Measurements from ENCODE around the gene KIF2A. TPM values are rescaled to one million over a fixed set of nuclear protein-coding genes. Genes with fewer than 3 reads are reported as not detected.

The KIF2A gene
- total RNA-seq: 100 to 1,000 TPM; 224 to 306 TPM

GRCh38 chr5:62305715-62306322 lies at the start of gene KIF2A:
Gene KIF2A (plus strand): TSS chr5:62306206. CDS start chr5:62306473, 267 bp downstream.
- H3K4me1 Mint-ChIP-seq: peaks cover 54% of the 10 kb centered on the region
- intact Hi-C loops (cut with DNase I, micrococcal nuclease): loop anchor here (1.0 to 10.0 kb wide), 13 partner anchors 16 to 1144 kb away; partner anchors contain the start of genes DIMT1 (in 2 of the 2), ZSWIM6 (in 2 of the 2), IPO11 (in 1 of the 2) and SMIM15 (in 1 of the 2)
- no peaks in the 10 kb centered on the region for H3K27me3 Mint-ChIP-seq
- no peaks in the 10 kb centered on the region for H3K9me3 Mint-ChIP-seq (ENCODE audit: low read depth)
- ChIA-PET POLR2A (interaction anchor here (0.6 to 1.7 kb wide), 11 partner anchors 9 to 107 kb away, joined by 3 to 23 read pairs (median 4); partner anchors contain the start of genes DIMT1 and IPO11), CTCF (interaction anchor here (1.0 to 2.3 kb wide), 8 partner anchors 9 to 81 kb away, joined by 3 to 10 read pairs (median 8); no protein-coding TSS in a partner anchor)
- H3K4me3 Mint-ChIP-seq: peak within 1 kb of the TSS; percentile 94
- H3K27ac Mint-ChIP-seq: peak within 1 kb of the TSS; percentile 99
- peaks cover 39% of the 10 kb centered on the region for H3K36me3 Mint-ChIP-seq (ENCODE audit: low read depth)
- DNase-seq (peak; percentile 96), ATAC-seq (peak; percentile 89)

- ChIA-PET CTCF (interaction anchor here (1.0 kb wide), 1 partner anchor 29 kb away, joined by 8 read pairs; no protein-coding TSS in a partner anchor), POLR2A (interaction anchor here (0.6 kb wide), 1 partner anchor 147 kb away, joined by 3 read pairs; the partner anchor contains the start of gene DIMT1)
- Mint-ChIP-seq H3K27ac (peak overlapping the region; percentile 93), H3K4me3 (peak overlapping the region; percentile 37), H3K36me3 (ENCODE audit: low read depth) (peaks cover 28% of the 10 kb centered on the region), H3K4me1 (peaks cover 84% of the 10 kb centered on the region), H3K27me3 (no peaks in the 10 kb centered on the region), H3K9me3 (ENCODE audit: low read depth) (peaks cover 17% of the 10 kb centered on the region)
- intact Hi-C loops (cut with DNase I, micrococcal nuclease): loop anchor here (2.0 to 5.0 kb wide), 3 partner anchors 28 to 50 kb away; partner anchors contain the start of gene KIF2A (in 2 of the 2)
- no peak for ATAC-seq
- DNase-seq: no peak
Measured at GRCh38 chr5:62257020-62257367, 49.0 kb upstream of the KIF2A start.

- DNase-seq (no peak), ATAC-seq (no peak)
- Mint-ChIP-seq H3K27me3 (no peaks in the 10 kb centered on the region), H3K4me3 (no peak overlapping the region), H3K36me3 (ENCODE audit: low read depth) (peaks cover 16% of the 10 kb centered on the region), H3K4me1 (peaks cover 70% of the 10 kb centered on the region), H3K27ac (peak overlapping the region; percentile 32), H3K9me3 (ENCODE audit: low read depth) (peaks cover 2% of the 10 kb centered on the region)
- POLR2A ChIA-PET: interaction anchor here (0.6 kb wide), 1 partner anchor 91 kb away, joined by 4 read pairs; no protein-coding TSS in a partner anchor
- intact Hi-C loops (cut with DNase I, micrococcal nuclease): loop anchor here in 1 of 2 experiments (5.0 kb wide), 1 partner anchor 49 kb away; the partner anchor contains the start of gene KIF2A
- CTCF ChIA-PET: interaction anchor here (1.1 to 2.6 kb wide), 5 partner anchors 15 to 85 kb away, joined by 3 to 10 read pairs (median 6); no protein-coding TSS in a partner anchor
Measured at GRCh38 chr5:62258654-62259053, 47.4 kb upstream of the KIF2A start.

- no peak overlapping the region for H3K4me3 Mint-ChIP-seq
- DNase-seq: no peak
- H3K4me1 Mint-ChIP-seq: peaks cover 60% of the 10 kb centered on the region
- H3K9me3 Mint-ChIP-seq (ENCODE audit: low read depth): no peaks in the 10 kb centered on the region
- peak overlapping the region; percentile 40 for H3K27ac Mint-ChIP-seq
- peaks cover 11% of the 10 kb centered on the region for H3K36me3 Mint-ChIP-seq (ENCODE audit: low read depth)
- ChIA-PET CTCF (interaction anchor here (1.1 to 2.6 kb wide), 7 partner anchors 8 to 98 kb away, joined by 3 to 10 read pairs (median 5); no protein-coding TSS in a partner anchor), POLR2A (no interaction called here)
- no peak for ATAC-seq
- intact Hi-C loops (cut with DNase I, micrococcal nuclease): loop anchor here in 1 of 2 experiments (5.0 kb wide), 1 partner anchor 48 kb away; the partner anchor contains the start of gene KIF2A
- H3K27me3 Mint-ChIP-seq: no peaks in the 10 kb centered on the region
Measured at GRCh38 chr5:62259699-62260250, 46.2 kb upstream of the KIF2A start.

- ATAC-seq (no peak), DNase-seq (no peak)
- no peak overlapping the region for H3K27ac Mint-ChIP-seq
- intact Hi-C loops (cut with DNase I, micrococcal nuclease): no loop called here
- no peaks in the 10 kb centered on the region for H3K9me3 Mint-ChIP-seq (ENCODE audit: low read depth)
- H3K36me3 Mint-ChIP-seq (ENCODE audit: low read depth): peaks cover 9% of the 10 kb centered on the region
- no peak overlapping the region for H3K4me3 Mint-ChIP-seq
- H3K4me1 Mint-ChIP-seq: peaks cover 56% of the 10 kb centered on the region
- H3K27me3 Mint-ChIP-seq: no peaks in the 10 kb centered on the region
- POLR2A ChIA-PET: no interaction called here
- CTCF ChIA-PET: interaction anchor here (1.4 to 2.6 kb wide), 4 partner anchors 8 to 98 kb away, joined by 3 to 10 read pairs (median 6); no protein-coding TSS in a partner anchor
Measured at GRCh38 chr5:62260513-62260912, 45.5 kb upstream of the KIF2A start.

GRCh38 chr5:62263401-62263800 lies 42.6 kb upstream of the KIF2A start:
- H3K9me3 Mint-ChIP-seq (ENCODE audit: low read depth): no peaks in the 10 kb centered on the region
- no peaks in the 10 kb centered on the region for H3K27me3 Mint-ChIP-seq
- ChIA-PET POLR2A (no interaction called here), CTCF (no interaction called here)
- intact Hi-C loops (cut with DNase I, micrococcal nuclease): no loop called here
- DNase-seq (no peak), ATAC-seq (no peak)
- H3K36me3 Mint-ChIP-seq (ENCODE audit: low read depth): peaks cover 5% of the 10 kb centered on the region
- H3K27ac Mint-ChIP-seq: no peak overlapping the region
- H3K4me1 Mint-ChIP-seq: peaks cover 45% of the 10 kb centered on the region
- H3K4me3 Mint-ChIP-seq: no peak overlapping the region

- H3K36me3 Mint-ChIP-seq (ENCODE audit: low read depth): peaks cover 1% of the 10 kb centered on the region
- DNase-seq (no peak), ATAC-seq (no peak)
- H3K27ac Mint-ChIP-seq: no peak overlapping the region
- H3K4me3 Mint-ChIP-seq: no peak overlapping the region
- CTCF ChIA-PET: interaction anchor here (1.0 kb wide), 1 partner anchor 16 kb away, joined by 3 read pairs; no protein-coding TSS in a partner anchor
- POLR2A ChIA-PET: no interaction called here
- no peaks in the 10 kb centered on the region for H3K27me3 Mint-ChIP-seq
- intact Hi-C loops (cut with DNase I, micrococcal nuclease): no loop called here
- no peaks in the 10 kb centered on the region for H3K9me3 Mint-ChIP-seq (ENCODE audit: low read depth)
- H3K4me1 Mint-ChIP-seq: peaks cover 31% of the 10 kb centered on the region
Measured at GRCh38 chr5:62265648-62266112, 40.3 kb upstream of the KIF2A start.

GRCh38 chr5:62266573-62266972 lies 39.4 kb upstream of the KIF2A start:
- H3K9me3 Mint-ChIP-seq (ENCODE audit: low read depth): no peaks in the 10 kb centered on the region
- POLR2A ChIA-PET: no interaction called here
- H3K4me1 Mint-ChIP-seq: peaks cover 25% of the 10 kb centered on the region

GRCh38 chr5:62268234-62268633 lies 37.8 kb upstream of the KIF2A start:
- ChIA-PET CTCF (interaction anchor here (0.7 to 1.6 kb wide), 6 partner anchors 8 to 136 kb away, joined by 3 to 8 read pairs (median 4); partner anchors contain the start of gene KIF2A), POLR2A (interaction anchor here (0.7 to 1.1 kb wide), 2 partner anchors 17 to 38 kb away, joined by 3 read pairs; partner anchors contain the start of gene KIF2A)
- peak overlapping the region; percentile 79 for H3K27ac Mint-ChIP-seq
- H3K4me1 Mint-ChIP-seq: peaks cover 29% of the 10 kb centered on the region
- DNase-seq (no peak), ATAC-seq (peak; percentile 83)
- intact Hi-C loops (cut with DNase I, micrococcal nuclease): no loop called here
- no peak overlapping the region for H3K4me3 Mint-ChIP-seq
- H3K36me3 Mint-ChIP-seq (ENCODE audit: low read depth): no peaks in the 10 kb centered on the region
- H3K9me3 Mint-ChIP-seq (ENCODE audit: low read depth): no peaks in the 10 kb centered on the region
- H3K27me3 Mint-ChIP-seq: no peaks in the 10 kb centered on the region

More at GRCh38 chr5:62266573-62266972, 39.4 kb upstream of the KIF2A start:
- Mint-ChIP-seq H3K27ac (no peak overlapping the region), H3K36me3 (ENCODE audit: low read depth) (peaks cover 1% of the 10 kb centered on the region), H3K4me3 (no peak overlapping the region), H3K27me3 (no peaks in the 10 kb centered on the region)
- DNase-seq: no peak
- CTCF ChIA-PET: interaction anchor here (1.6 kb wide), 1 partner anchor 39 kb away, joined by 5 read pairs; the partner anchor contains the start of gene KIF2A
- no peak for ATAC-seq
- intact Hi-C loops (cut with DNase I, micrococcal nuclease): no loop called here

- Mint-ChIP-seq H3K27me3 (no peaks in the 10 kb centered on the region), H3K36me3 (ENCODE audit: low read depth) (no peaks in the 10 kb centered on the region), H3K9me3 (ENCODE audit: low read depth) (no peaks in the 10 kb centered on the region), H3K4me1 (peaks cover 29% of the 10 kb centered on the region), H3K27ac (peak overlapping the region; percentile 79), H3K4me3 (no peak overlapping the region)
- DNase-seq (no peak), ATAC-seq (peak; percentile 33)
- CTCF ChIA-PET: interaction anchor here (0.9 to 1.2 kb wide), 4 partner anchors 9 to 136 kb away, joined by 3 to 8 read pairs (median 4); no protein-coding TSS in a partner anchor
- intact Hi-C loops (cut with DNase I, micrococcal nuclease): no loop called here
- POLR2A ChIA-PET: no interaction called here
Measured at GRCh38 chr5:62268792-62269191, 37.2 kb upstream of the KIF2A start.

- ChIA-PET POLR2A (no interaction called here), CTCF (interaction anchor here (0.6 to 1.1 kb wide), 3 partner anchors 48 to 222 kb away, joined by 3 to 4 read pairs (median 3); no protein-coding TSS in a partner anchor)
- Mint-ChIP-seq H3K4me1 (peaks cover 25% of the 10 kb centered on the region), H3K36me3 (ENCODE audit: low read depth) (no peaks in the 10 kb centered on the region), H3K27me3 (no peaks in the 10 kb centered on the region), H3K27ac (no peak overlapping the region), H3K4me3 (no peak overlapping the region), H3K9me3 (ENCODE audit: low read depth) (no peaks in the 10 kb centered on the region)
- intact Hi-C loops (cut with DNase I, micrococcal nuclease): no loop called here
- DNase-seq (no peak), ATAC-seq (no peak)
Measured at GRCh38 chr5:62271370-62271769, 34.6 kb upstream of the KIF2A start.

All from activated CD4-positive, alpha-beta T cell treated with anti-CD3 and anti-CD28 coated beads for 36 hours (primary cell).